Right lobe of liver (tissue), 6 donors: ENCODE results near the gene GRIN2A. TPM values are rescaled to one million over a fixed set of nuclear protein-coding genes. Genes with fewer than 3 reads are reported as not detected.

Experiments
- ATAC-seq, 4 donors: fragments of 200-7000 bp; cut with Tn5 transposase; one replicate each; pipeline ENCODE4 v1.9.1; 2020; ENCODE audit warnings: mild to moderate bottlenecking in 4 of 4, moderate library complexity in 4 of 4
- DNase-seq, 3 donors: peaks; one replicate each; pipeline ENCODE4 v3.0.0-alpha.2; 2020
- H3K27ac ChIP-seq, 3 donors: fragments of 200-600 bp; one replicate each; pipeline ENCODE4 v1.8.0; 2022
- H3K27me3 ChIP-seq, 2 donors: fragments of 200-600 bp; one replicate each; pipeline ENCODE4 v1.8.0; 2022
- H3K36me3 ChIP-seq, 4 donors: fragments of 200-600 bp; sonication (generic) in 1 of 4; one replicate each; pipeline versions ENCODE4 v1.5.1 to v1.8.0; 2017 to 2022; ENCODE audit warnings: control low read depth in 1 of 4
- H3K4me1 ChIP-seq, 4 donors: fragments of 200-600 bp; sonication (generic) in 1 of 4; one replicate each; pipeline versions ENCODE4 v1.5.1 to v1.8.0; 2017 to 2022; ENCODE audit warnings: control low read depth in 1 of 4
- H3K4me3 ChIP-seq, 3 donors: fragments of 200-600 bp; one replicate each; pipeline ENCODE4 v1.8.0; 2022
- H3K9me3 ChIP-seq, 4 donors: fragments of 200-600 bp; sonication (generic) in 1 of 4; one replicate each; pipeline versions ENCODE4 v1.5.1 to v1.8.0; 2017 to 2022; ENCODE audit warnings: control low read depth in 1 of 4
- CTCF ChIP-seq, 4 donors: fragments of 200-600 bp in 3 of 4; fragments of 450-650 bp in 1 of 4; IDR thresholded peaks; one replicate each; pipeline versions ENCODE4 v1.5.1 to v1.8.0; 2016 to 2022; ENCODE audit warnings: antibody characterized with exemption in 4 of 4, mild to moderate bottlenecking in 2 of 4
- POLR2A ChIP-seq: fragments of 450-650 bp; IDR thresholded peaks from one replicate; pipeline ENCODE4 v1.6.1; 2017; ENCODE audit warnings: antibody characterized with exemption, mild to moderate bottlenecking
- WGBS: methylation state at CpG from one replicate; pipeline ENCODE4 v1.1.6; 2018; ENCODE audit warnings: low coverage, low lambda C conversion rate; ENCODE audit not compliant: insufficient coverage; ENCODE audit errors: missing lambda C conversion rate; 5-methylcytosine and 5-hydroxymethylcytosine counted together
- intact Hi-C, 2 donors: fragments of 100-400 bp; cut with DNase I; formaldehyde crosslinking; loops; one replicate each; pipeline versions ENCODE4 v1.11.2 to v1.14.1; 2022
- total RNA-seq, 6 experiments: library from RNA; depleted of rRNA in 2 of 6; stranded (reverse); fragments of >200 nt in 2 of 6; fragmentation: NEBNext Ultra II Directional in 3 of 6; extraction: Animal tissue kit (Norgen Biotek cat#: 25700) in 3 of 6; gene quantifications; one replicate each; pipeline versions ENCODE4 v1.1.0 to v1.2.4, GENCODE V29; 2016 to 2023
- donor health status: DM: no; HTN: yes; CAD: no.
- donor health status: DM: no; HTN: no; CAD: no.
- donor health status: DM: no; HTN: no; CAD: no.
- donor health status: DM: no; HTN: yes; CAD: no.
- donor health status: DM: no; HTN: yes; CAD: no.

GRIN2A gene
- total RNA-seq, 6 experiments from 2014 or later, result not detected

- WGBS, result 65% methylated on average over 4 of the region's 4 CpGs
- no peaks in the 10 kb centered on the region for H3K4me1 ChIP-seq
- intact Hi-C loops, result no loop called here
- H3K27me3 ChIP-seq, result no peaks in the 10 kb centered on the region
- H3K27ac ChIP-seq, result no peak overlapping the region
- H3K9me3 ChIP-seq, result no peaks in the 10 kb centered on the region
- H3K4me3 ChIP-seq, result no peak overlapping the region
- TF ChIP-seq CTCF (IDR thresholded peaks at IDR 0.05) (no peak), POLR2A (no peak)
- DNase-seq (no peak), ATAC-seq (no peak)
- H3K36me3 ChIP-seq, result no peaks in the 10 kb centered on the region
Measured at GRCh38 chr16:10145542-10146035, 36.6 kb downstream of the GRIN2A start.

DNA sequence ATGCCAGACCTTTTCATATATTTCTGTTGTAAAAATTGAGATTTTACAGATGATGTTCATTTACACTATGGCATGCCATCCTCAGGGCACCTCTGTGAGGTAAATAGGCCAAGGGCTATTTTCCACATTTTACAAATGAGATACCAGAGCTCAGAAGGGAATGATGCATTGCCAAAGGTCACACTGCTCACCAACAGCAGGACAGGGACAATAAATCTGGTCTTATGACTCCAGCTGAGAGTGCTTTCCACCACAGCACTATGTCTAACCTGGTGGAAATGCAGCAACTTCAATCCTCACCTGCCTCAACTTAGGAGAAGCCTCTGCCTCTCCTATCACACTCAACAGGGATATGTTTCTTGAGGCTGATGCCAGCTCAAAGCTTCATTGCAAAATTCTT, 40.6 kb downstream of the GRIN2A start:
- Histone ChIP-seq H3K27ac (no peak overlapping the region), H3K4me3 (no peak overlapping the region), H3K4me1 (no peaks in the 10 kb centered on the region), H3K9me3 (no peaks in the 10 kb centered on the region), H3K27me3 (no peaks in the 10 kb centered on the region), H3K36me3 (no peaks in the 10 kb centered on the region)
- intact Hi-C loops, result no loop called here
- no peak for TF ChIP-seq CTCF (IDR thresholded peaks at IDR 0.05)
- no peak for TF ChIP-seq POLR2A
- ATAC-seq (no peak), DNase-seq (no peak)

DNA sequence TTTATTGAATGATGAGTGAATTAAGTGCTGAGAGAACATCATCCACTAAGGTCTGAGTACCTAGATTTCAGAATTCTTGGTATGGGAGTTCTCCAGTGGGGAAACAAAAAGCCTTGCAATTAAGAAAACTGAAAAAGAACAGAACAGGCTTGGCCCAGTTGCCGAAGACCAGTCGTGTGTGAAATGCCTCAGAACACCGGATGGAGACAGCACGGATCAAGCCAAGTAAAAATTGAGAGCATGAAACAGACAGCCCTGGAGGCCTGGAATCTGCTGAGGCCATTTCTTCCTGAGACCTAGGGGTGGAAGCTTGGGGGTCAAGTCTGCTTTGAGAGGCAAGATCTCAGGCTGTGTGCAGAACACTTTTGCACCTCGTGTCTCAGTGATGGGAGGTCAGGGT, 43.3 kb downstream of the GRIN2A start:
- no peaks in the 10 kb centered on the region for H3K9me3 ChIP-seq
- H3K4me1 ChIP-seq, result no peaks in the 10 kb centered on the region
- TF ChIP-seq POLR2A (no peak), CTCF (IDR thresholded peaks at IDR 0.05) (no peak)
- H3K36me3 ChIP-seq, result no peaks in the 10 kb centered on the region
- intact Hi-C loops, result loop anchor here in 1 of 2 donors (5.0 kb wide), 1 partner anchor 52 kb away; no protein-coding TSS in a partner anchor
- no peak overlapping the region for H3K27ac ChIP-seq
- 55% methylated on average over 5 of the region's 5 CpGs for WGBS
- no peaks in the 10 kb centered on the region for H3K27me3 ChIP-seq
- DNase-seq (no peak), ATAC-seq (no peak)
- no peak overlapping the region for H3K4me3 ChIP-seq

DNA sequence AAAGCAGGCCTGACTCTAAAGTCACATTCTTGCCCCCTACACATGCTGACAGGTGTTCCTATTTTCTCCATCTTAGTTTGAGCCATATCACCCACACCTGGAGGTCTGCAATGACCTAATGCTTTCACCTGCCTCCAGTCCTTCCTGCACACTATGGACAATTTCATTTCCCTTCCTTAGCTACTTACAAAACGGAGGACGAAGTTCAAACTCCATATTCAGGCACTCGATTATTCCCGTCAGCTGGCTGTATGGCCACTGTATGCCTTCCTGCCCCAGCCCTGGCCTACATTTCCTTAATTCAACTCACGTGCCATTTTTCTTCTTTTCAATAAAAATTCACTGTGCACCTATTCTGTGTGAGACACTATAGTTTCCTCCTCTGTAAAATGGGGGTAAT, 44.9 kb downstream of the GRIN2A start:
- no peaks in the 10 kb centered on the region for H3K36me3 ChIP-seq
- WGBS, result 54% methylated on average over 5 of the region's 5 CpGs
- TF ChIP-seq CTCF (IDR thresholded peaks at IDR 0.05) (no peak), POLR2A (no peak)
- no peak overlapping the region for H3K27ac ChIP-seq
- DNase-seq (no peak), ATAC-seq (no peak)
- H3K9me3 ChIP-seq, result no peaks in the 10 kb centered on the region
- H3K4me3 ChIP-seq, result no peak overlapping the region
- intact Hi-C loops, result loop anchor here in 1 of 2 donors (5.0 kb wide), 1 partner anchor 50 kb away; no protein-coding TSS in a partner anchor
- no peaks in the 10 kb centered on the region for H3K27me3 ChIP-seq
- no peaks in the 10 kb centered on the region for H3K4me1 ChIP-seq

GRCh38 chr16:10136916-10137315, 45.3 kb downstream of the GRIN2A start:
- Histone ChIP-seq H3K9me3 (no peaks in the 10 kb centered on the region), H3K36me3 (no peaks in the 10 kb centered on the region), H3K4me1 (no peaks in the 10 kb centered on the region), H3K27me3 (no peaks in the 10 kb centered on the region), H3K27ac (no peak overlapping the region), H3K4me3 (no peak overlapping the region)
- DNase-seq (no peak), ATAC-seq (no peak)
- WGBS, result 34% methylated on average over 2 of the region's 3 CpGs
- intact Hi-C loops, result loop anchor here in 1 of 2 donors (5.0 kb wide), 1 partner anchor 50 kb away; no protein-coding TSS in a partner anchor
- no peak for TF ChIP-seq POLR2A
- TF ChIP-seq CTCF (IDR thresholded peaks at IDR 0.05), result no peak
